NCI-H446 (cell line): ENCODE measurements around the gene ZWILCH.
"Not testable (repeated sequence)": the region's sequence is repeated elsewhere in the genome, so short reads cannot be mapped to it uniquely, and the experiment has no call there.

Experiments used
- DNase-seq, 2 experiments: peaks; one replicate each; lab custom pipeline; 2025; lab: John Stamatoyannopoulos, UW

The ZWILCH gene

GRCh38 chr15:66581972-66582537 is 76.9 kb downstream of the ZWILCH start:
- no peak for DNase-seq

- no peak for DNase-seq
Observed at GRCh38 chr15:66586155-66586976, 81.2 kb downstream of the ZWILCH start.

GRCh38 chr15:66587020-66587419 is 81.9 kb downstream of the ZWILCH start:
- no peak for DNase-seq

GRCh38 chr15:66587749-66588148 is 82.6 kb downstream of the ZWILCH start:
- no peak for DNase-seq

- no peak for DNase-seq
Observed at GRCh38 chr15:66588537-66588936, 83.4 kb downstream of the ZWILCH start.

- DNase-seq = no peak
Observed at GRCh38 chr15:66588971-66589370, 83.8 kb downstream of the ZWILCH start.

- not testable (repeated sequence) for DNase-seq
Observed at GRCh38 chr15:66589429-66589828, 84.3 kb downstream of the ZWILCH start.

- DNase-seq = no peak
Observed at GRCh38 chr15:66590435-66590834, 85.3 kb downstream of the ZWILCH start.

- DNase-seq = no peak
Observed at GRCh38 chr15:66591322-66591862, 86.3 kb downstream of the ZWILCH start.

- no peak for DNase-seq
Observed at GRCh38 chr15:66592505-66593218, 87.5 kb downstream of the ZWILCH start.

- DNase-seq = no peak
Observed at GRCh38 chr15:66593219-66593780, 88.2 kb downstream of the ZWILCH start.

GRCh38 chr15:66594344-66594743 is 89.2 kb downstream of the ZWILCH start:
- DNase-seq = no peak

- no peak for DNase-seq
Observed at GRCh38 chr15:66594836-66595235, 89.7 kb downstream of the ZWILCH start.

- DNase-seq = no peak
Observed at GRCh38 chr15:66595332-66595731, 90.2 kb downstream of the ZWILCH start.

GRCh38 chr15:66595931-66596545 is 90.9 kb downstream of the ZWILCH start:
- DNase-seq = no peak

GRCh38 chr15:66598095-66598815 is 93.1 kb downstream of the ZWILCH start:
- DNase-seq = no peak
